DMS153 treated with DMSO at 0.1 percent for 48 hours (cell line): ENCODE results near the gene HTRA1.

Experiments
- DNase-seq: peaks from one replicate; lab custom pipeline; 2025; ENCODE audit not compliant: unreplicated experiment; lab: John Stamatoyannopoulos, UW

The HTRA1 gene

DNA sequence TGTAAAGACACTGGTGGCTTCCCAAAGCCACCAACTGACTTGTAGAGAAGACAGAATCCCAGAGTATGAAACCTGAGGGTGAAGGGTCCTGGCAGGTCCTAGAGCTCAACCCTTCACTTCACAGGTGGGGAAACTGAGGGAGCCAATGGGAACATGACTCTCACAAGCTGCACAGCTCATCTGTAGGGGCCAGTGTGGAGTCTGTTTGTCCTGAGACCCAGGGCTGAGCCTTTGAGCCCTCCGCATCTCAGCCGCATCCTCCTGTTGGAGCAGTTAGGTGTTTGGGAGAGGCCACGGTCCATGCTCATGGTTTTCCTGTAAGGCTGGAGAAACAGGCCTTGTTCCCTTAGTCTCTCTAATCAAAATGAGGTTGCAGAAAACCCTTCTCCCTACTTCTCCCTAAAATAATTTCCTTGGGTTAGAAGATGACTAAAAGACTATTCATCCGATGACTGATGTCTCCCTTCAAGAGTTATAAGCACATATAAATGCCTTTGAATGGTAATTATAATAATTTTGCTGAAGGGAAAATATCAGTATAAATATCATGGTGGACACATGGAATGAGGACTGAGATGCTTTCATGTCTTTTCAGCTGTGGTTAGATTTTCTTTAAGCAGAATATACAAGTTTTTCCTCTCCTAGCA is 10.3 kb downstream of the HTRA1 start:
- no peak for DNase-seq

DNA sequence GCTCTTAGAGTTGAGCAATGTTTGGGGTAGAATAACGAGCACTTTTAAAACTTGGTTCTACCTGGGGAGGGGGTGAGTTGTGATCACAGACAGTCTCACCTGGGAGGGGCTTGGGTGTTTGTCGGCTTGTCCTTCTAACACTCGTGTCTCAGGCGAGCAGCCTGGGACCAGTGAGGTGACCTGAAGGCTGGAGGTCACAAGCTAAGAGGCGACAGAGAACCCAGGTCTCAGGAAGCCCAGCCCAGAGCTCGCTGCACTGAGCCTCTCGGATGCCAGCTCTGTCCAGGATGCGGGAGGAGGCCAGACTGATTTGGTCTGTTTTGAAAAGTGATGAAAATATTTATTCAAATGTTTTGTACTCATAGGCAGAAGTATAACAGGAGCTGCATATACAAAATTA is 11.8 kb downstream of the HTRA1 start:
- no peak for DNase-seq

DNA sequence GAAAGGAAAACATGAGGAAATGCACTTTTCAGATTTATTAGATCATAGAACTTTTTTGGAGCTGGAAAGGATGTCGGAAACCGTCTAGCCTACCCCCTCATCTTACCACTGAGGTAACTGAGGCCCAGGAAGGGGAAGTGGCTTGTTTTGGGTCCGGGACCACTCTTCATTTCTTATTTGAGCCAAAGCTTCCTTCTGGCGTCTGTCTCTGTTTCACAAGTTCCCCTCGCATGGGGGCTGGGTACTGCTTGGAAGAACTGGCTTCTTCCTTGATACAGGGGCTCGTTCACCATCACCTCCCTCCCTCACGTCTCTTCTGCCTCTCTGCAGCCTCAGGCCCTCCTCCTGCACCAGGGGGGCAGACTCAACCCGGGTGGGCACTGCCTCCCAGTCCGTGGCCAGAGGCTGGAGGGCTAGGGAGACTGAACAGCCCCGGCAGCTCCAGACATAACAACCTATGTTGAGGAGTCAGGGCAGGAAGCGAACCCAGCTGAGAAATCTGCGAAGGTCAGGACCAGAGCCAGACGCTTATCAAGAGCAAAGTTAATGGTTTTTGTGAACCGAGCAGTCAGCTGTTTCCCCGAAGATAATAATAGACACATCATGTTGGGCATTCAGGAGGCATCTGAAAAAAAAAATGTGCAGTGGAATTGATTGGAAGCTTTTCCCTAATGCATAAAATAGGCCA is 12.9 kb downstream of the HTRA1 start:
- DNase-seq = no peak

DNA sequence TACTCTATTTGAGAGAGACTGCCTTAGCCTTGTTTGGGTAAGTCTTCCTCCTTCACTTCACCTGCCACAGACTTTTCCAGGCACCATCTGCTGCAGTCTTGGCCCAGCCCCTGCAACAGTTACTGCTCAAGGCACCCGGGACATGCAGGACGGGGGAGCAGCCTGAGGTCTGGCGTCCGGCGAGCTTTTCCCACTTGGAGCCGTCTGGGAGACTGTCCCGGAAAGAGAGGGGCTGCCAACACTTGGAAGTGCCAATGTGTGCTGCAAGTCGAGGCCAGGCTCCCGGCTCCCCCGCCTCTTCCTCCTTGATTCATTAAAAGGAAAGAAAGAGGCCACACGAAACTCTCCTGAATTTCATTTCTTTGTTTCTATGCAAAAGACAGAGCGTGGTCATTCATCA is 13.7 kb downstream of the HTRA1 start:
- DNase-seq = no peak

DNA sequence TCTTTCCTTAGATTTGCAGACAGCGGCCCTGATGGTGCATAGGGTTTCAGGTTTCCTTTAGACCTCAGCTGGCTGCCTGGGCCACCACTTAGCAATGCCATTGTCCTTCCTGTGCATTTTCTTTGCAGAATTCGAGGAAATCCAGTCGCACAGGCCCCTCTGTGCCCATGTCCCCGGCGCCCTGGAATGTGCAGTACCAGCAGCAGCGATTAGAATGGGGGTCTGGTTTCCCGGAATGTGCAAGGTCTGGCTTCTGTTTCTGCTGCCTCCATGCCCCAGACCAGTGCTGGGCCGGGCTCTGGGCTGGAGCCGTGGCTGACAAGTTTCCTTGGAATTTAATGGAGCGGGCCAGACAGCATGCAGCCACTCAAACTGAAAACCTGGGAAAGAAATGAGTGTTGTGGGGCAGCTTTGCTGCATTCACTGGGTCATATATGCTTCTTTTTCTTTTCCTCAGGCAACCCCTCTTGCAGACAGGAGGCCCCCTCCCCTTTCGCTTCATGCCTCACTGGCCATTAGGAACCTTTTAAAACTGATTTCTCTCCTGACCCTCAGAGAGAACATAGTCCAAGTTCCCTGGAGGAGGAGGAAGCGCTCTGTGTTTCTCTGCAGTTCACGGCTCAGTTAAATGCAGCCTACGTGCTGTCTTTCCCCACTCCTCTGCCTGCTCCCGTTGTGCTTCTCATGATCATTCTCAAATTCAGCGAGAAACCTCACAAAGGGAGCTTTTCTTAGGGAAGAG is 14.4 kb downstream of the HTRA1 start:
- no peak for DNase-seq

DNA sequence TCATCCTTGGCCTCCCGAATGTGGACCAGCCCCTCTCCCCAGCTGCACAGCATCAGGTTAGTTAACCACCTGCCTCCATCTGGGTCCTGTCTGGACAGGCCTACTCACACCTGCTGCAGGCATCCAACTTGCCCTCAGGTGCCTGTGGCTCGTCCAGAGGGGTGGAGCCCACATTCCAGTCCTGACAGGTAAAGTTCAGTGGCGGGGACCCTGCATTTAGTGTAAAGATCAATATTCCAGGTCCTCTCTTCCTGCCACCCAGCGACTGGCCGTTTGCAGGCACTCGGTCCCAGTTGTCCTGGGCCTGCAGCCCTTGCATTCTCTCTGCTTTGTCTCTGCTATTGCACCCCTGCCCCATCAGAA is 15.0 kb downstream of the HTRA1 start:
- no peak for DNase-seq

DNA sequence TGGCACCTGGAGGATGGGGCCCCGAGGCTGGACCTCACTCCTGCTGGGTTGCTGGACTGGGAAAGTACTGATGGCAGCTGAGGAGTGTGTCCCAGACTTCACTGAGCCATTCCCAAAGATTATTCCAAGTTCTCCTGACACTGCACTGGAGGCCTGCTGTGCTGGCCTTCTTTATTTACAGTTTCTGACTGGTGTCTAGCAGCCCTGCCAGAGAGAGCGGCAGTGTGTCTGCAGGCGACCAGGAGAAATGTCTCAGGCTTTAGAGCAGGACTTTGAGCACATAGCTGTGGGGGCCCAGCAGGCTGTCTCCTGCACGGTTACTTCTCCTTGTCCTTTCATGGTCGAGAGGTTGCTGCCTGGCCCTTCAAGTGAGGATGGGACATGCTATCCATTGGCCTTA is 16.1 kb downstream of the HTRA1 start:
- DNase-seq = no peak

DNA sequence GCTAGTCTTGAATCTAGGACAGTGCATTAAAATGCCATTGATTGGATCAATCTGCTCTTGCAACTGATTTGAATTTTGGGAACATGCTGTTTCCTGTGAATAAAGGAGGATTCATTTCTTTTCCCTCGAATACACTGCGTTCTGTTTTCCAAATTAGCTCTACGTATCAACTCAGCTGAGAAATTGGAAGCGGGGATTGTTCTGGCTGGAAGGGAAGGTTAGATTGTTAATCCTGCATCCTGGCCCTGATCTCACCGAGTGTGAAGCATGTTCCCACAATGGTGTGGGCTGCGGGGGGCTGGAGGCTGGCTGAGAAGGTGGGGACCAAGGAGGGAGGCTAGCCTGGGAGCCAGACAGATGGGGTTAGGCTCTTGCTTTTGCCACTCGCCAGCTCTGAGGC is 17.6 kb downstream of the HTRA1 start:
- no peak for DNase-seq

DNA sequence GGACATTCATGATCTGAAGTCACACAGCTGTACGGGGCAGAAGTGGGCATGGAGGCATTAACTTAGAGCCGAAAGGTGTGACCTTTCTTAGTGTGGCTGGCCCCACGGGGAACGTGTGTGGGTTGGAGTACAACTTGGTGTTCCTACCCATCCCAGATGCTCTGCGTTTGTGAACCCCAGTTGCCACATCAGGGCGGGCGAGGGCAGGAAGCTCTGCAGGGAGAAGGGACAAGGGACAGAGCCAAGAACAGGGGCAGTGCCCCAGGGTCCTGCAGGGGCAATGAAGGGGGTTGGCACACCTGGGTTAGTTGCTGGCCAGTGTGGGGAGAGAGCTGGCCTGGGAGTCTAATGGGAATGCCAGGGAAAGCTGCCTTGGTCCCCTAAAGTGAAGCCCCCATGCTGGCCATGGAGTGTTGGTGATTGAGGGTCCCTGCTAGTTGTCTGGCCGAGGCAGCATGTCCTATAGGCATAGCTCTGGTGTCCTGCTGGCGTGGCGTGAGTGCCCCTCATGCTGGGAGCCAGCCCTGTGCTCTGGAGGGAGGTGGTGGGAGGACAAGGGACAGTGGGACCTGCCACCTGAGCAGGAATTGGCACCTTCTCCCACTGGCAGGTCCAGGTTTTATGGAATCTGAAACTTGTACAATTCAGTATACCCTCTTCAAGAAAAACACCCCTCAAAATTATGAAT is 18.9 kb downstream of the HTRA1 start:
- DNase-seq = no peak

DNA sequence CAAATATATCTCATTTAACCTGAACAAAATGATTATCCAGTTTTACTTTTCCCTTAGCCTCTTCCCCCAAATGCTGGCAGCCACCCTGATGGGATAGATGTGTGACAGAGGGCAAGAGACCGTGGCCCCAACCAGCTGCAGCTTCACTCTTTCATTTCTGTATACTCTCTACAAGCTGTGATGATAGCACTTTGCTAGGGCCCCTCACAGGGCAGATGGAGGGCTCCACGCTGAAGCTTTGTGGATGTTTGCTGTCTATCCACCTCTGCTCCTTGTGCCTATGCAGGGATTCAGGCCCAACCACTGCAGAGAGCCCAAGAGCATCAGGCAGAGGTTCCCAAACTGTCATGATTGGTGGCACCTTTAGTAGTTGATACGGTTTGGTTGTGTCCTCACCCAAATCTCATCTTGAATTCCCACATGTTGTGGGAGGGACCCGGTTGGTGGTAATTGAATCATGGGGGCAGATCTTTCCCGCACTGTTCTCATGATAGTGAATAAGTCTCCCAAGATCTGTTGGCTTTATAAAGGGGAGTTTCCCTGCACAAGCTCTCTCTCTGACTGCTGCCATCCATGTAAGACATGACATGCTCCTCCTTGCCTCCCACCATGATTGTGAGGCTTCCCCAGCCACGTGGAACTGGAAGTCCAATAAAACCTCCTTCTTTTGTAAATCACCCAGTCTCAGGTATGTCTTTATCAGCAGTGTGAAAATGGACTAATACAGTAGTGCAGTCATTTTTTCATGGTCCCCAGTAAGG is 20.1 kb downstream of the HTRA1 start:
- no peak for DNase-seq

DNA sequence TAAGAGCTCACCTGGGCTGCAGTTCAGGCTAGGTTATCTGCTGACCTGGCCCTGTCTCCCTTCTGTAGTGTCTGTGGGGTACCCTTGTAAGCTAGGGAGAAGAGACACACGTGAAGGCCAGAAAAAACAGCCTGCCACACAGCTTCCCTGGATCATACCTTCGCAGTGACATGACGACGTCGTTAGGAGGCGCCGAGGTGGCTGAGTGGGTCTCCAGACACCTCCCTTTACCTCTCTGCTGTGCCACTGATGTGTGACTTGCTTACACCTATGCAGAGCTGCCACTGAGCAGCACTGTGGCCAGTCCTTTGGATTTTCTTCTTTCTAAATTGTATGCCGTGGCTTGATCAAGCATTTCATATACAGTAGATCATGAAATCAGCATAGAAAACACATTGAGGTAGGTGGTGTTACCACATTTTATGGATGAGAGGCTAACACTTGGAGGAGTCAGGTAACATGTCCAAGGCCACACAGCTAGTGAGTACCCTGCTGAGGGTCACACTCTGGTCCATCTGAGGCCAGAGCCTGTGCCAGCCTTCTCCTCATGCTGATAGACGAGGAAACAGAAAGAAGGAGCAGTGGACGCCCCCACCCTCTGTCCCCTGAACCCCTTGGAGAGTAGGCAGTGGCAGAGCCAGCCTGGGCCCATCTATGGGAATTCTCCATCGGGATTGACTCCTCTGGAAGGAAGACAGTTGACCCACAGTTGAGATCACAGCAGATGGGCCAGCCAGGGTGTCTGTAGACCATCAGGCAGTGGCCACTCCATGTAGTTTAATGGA is 23.1 kb downstream of the HTRA1 start:
- DNase-seq = no peak

DNA sequence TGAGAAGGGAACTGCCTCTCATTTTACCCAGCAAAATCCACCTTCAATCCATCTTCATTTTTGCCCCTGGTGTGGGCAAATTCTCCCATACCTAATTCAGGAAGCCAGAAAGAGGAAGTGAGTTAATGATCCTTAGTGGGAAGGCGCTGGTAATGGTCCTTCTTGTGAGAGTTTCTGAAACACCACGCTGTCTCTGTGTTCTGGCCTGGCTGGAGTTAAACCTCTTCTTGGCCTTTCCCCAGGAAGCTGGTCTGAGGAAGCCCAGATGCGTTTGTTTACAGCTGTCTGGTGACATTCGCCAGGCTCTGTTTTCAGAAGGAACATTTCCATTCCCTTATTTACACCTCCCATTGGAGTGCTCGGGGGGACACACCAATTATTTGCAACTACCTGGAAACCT is 24.3 kb downstream of the HTRA1 start:
- DNase-seq = no peak

DNA sequence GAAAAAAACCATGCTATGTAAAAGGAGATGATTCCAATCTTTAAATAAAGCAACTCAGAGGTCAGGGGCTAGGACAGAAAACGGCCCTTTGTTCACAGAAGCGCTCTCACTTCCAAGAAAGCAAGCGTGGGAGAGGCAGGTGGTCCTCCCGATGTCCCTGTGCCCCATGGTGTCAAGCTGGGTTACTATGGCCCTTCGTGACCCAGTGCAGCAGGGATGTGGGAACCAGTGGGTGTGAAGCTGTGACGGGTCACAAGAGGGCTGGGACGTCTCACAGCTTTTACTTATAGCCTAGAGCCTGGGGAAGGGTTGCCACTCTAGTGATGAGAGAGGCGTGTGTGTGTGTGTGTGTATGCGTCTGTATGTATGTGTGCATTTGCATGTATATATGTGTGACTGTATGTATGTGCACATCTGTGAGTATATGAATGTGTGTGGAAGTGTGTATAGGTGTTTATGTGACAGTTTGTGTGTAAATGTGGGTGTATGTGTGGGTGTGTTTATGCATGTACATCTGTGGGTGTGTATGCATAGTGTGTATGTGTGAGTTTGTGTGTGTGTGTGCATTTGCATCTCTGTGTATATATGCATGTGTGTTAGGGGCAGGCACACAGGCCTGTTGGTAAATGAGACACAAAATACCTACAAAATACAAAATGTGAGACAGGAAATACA is 25.2 kb downstream of the HTRA1 start:
- no peak for DNase-seq

DNA sequence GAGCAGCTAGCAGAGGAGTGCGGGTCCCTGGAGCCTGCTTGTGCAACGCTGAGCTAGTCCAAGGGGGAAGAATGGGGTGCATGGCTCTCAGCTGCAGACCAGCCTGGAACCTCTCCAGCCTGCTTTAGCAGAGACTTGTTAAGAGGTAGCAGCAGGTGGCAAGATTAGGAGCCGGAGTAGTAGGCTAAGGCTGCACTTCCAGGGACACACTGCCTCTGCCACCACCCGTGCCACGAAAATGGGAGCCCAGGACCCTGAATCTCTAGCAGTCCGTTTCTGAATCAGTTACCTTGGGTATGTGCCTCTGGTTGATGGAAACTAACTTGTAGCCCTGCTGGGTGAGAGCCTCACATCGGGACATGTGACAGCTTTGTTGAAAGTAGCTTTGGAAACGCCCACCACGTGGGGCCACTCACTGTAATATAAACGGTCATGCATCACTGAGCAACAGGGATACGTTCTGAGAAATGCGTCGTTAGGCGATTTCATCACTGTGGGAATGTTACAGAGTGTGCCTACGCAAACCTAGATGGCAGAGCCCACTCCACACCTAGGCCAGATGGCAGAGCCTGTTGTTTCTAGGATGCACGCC is 25.9 kb downstream of the HTRA1 start:
- peak; percentile 42 for DNase-seq

DNA sequence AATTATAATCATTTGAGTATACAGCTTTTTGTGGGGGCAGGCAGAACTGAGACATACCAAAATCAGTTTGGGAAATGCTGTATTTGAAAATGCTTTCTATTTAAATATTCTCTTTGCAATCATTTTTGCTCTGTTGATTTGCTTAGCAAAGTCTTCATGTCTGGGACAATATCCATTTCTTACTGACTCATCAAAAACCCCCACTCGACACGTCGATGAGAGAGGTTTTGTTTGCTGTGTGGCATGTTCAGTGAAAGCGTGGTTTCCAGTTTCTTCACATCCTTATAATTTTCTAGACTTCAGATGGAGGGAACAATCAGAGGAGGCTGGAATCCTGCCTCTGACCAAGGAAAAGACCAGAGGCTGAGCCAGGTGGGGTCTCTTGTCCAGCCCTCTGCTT is 28.9 kb downstream of the HTRA1 start:
- DNase-seq = no peak

DNA sequence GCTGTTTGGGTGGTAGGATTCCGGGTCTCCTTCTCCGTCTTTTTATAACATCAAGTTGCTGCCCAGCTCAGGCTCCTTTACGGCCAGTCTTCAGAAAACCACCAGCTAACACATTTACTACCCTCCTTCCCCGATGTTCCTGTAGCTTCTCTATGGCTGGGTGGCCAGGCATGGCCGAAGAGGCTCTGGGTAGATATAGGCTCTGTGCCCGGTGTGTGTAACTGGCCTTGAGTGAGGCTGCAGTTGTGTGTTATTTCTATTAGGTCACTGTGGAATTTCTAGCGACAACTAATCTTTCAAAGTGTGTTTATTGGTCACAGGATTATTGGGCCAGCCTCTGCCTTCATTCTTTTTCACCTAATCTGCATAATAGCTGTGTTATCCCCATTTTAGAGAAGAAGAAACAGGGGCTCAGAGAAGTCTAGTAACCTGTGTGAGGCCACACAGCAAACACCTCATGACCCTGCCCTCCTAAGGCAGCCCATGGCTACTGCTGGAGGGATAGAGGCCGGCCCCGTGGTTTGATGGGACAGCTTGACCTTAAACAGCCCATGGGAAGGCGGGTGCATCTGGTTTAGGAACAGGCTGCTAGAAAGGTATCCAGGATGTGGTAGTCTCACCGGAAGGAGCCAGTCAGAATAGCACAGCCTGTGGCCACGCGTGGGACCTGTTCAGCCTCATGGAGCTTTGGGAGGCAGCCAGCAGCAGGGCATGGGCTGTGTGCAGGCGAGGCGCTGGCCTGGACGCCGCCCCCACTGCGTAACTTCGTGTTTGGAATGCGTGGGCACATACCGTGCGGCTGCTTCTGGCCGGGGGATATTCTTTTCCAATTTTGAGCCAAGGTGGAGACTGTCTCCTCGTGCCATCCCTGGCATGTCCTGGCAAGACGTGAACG is 29.7 kb downstream of the HTRA1 start:
- DNase-seq = no peak

DNA sequence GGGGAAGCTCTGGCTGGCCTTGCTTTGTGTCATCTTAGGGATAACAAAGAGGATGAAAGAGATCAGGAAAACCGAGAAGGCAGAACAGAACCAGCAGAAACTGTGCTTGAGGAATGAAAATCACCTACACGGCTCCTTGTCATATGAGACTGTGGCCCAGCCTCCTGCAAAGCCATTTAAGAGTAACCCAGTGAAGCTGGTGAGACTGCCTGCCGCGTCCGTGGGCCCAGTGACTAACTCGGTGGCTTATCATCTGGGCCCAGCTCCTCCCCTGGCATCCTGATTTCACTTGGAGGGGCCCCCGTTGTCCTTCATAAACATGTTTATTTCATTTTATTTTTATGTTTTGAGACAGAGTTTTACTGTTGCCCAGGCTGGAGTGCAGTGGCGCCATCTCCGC is 30.7 kb downstream of the HTRA1 start:
- no peak for DNase-seq

DNA sequence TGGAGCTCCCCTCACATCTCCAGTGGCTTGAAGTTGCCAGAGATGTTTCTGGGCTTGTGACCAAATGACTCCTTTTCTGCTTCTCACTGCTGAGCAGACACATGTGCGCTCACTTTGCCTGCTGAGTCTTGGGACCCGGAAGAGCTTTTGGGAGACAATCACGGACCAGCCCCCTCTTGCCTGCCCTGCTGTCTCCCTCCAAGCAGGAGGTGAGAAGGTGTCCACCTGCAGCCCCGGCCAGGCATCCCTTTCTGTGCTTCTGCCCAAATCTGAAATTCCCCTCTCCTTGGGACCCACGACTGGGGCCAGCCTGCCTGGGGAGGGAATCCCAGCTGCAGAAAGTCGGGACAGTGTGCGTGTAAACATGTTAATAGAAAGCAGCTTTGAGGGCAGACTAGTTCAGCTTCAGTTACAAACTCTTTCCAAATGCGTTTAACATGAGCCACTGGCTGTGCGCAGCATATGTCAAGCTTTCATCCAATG is 31.7 kb downstream of the HTRA1 start:
- DNase-seq = no peak
